Measurements from ENCODE around the gene TMEM229A.
"Not testable (repeated sequence)": the region's sequence is repeated elsewhere in the genome, so short reads cannot be mapped to it uniquely, and the experiment has no call there.

Gene TMEM229A

DNA sequence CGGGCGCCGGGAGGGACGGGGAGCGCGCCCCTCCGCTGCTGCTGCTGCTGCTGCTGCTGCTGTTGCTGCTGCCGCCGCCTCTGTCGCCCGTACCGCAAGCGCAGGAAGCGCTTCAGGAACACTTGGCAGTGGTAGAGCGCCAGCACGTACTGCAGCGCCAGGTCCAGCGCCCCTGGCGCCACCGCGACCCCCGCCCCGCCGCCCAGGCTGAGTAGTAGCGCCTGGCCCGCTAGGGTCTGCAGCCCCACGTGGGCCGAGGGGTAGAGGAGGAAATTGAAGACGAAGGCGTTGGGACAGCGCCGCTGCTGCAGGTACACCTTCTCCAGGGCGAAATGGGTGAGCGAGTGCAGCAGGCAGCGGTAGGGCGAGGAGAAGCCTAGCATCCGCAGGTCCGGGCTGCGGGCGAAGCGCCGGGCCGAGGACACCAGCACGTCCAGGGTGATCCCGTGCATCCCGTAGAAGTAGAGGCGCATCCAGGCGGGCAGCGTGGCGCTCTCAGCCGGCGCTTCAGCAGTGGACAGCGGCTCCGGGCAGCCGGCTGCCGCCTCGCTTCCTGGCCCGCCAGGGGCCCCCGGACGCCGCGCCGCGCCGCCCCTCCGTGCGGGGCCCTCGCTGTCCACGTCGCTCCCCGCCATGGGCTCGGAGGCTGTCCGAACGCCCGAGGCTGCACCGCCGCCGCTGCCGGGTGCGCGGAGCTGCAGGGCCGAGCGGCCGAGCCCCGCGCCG is at the start of gene TMEM229A:
Gene TMEM229A (minus strand): TSS at position 699 of the 726 bp plus-strand sequence. CDS start 64 bp downstream, at position 635.
- peak; percentile 50 for DNase-seq (ENCODE audit: low spot score)
- in situ Hi-C loops (cut with MboI; ENCODE audit: low sequenced_read_pairs, unreplicated experiment): no loop called here
- TF ChIP-seq, protein P1, sequence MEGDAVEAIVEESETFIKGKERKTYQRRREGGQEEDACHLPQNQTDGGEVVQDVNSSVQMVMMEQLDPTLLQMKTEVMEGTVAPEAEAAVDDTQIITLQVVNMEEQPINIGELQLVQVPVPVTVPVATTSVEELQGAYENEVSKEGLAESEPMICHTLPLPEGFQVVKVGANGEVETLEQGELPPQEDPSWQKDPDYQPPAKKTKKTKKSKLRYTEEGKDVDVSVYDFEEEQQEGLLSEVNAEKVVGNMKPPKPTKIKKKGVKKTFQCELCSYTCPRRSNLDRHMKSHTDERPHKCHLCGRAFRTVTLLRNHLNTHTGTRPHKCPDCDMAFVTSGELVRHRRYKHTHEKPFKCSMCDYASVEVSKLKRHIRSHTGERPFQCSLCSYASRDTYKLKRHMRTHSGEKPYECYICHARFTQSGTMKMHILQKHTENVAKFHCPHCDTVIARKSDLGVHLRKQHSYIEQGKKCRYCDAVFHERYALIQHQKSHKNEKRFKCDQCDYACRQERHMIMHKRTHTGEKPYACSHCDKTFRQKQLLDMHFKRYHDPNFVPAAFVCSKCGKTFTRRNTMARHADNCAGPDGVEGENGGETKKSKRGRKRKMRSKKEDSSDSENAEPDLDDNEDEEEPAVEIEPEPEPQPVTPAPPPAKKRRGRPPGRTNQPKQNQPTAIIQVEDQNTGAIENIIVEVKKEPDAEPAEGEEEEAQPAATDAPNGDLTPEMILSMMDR (IDR thresholded peaks at IDR 0.05; ENCODE audit: borderline replicate concordance, control extremely low read depth, extremely low read depth, insufficient read depth, missing control alignments): no peak

DNA sequence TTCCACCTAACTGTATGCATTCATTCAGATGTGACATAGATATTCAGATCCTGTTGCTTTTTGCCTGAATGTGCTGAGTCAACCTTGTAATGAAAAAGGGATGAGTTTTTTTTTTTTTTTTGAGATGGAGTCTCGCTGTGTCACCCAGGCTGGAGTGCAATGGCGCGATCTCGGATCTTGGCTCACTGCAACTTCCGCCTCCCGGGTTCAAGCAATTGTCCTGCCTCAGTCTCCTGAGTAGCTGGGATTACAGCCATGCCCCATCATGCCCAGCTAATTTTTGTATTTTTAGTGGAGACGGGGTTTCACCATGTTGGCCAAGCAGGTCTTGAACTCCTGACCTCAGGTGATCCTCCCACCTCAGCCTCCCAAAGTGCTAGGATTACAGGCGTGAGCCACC is 49.4 kb upstream of the TMEM229A start:
- in situ Hi-C loops (cut with MboI; ENCODE audit: low sequenced_read_pairs, unreplicated experiment); DNase-seq (ENCODE audit: low spot score): not testable (repeated sequence)

DNA sequence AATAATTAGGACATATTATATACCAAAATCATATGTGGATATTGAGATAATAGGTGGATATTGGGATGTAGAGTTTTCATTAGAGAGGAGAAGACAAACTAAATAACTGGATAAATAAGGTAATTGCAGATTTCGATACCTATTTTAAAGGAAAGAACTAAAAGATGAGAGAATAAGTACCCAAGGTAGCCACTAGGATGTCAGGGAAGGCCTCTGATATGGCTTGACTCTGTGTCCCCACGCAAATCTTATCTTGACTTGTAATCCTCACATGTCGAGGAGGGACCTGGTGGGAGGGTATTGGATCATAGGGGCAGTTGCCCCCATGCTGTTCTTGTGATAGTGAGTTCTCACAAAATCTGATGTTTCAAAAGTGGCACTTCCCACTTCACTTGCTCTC is 44.7 kb upstream of the TMEM229A start:
- no peak for DNase-seq (ENCODE audit: low spot score)
- TF ChIP-seq, protein P1 (IDR thresholded peaks at IDR 0.05; ENCODE audit: borderline replicate concordance, control extremely low read depth, extremely low read depth, insufficient read depth, missing control alignments): no peak
- in situ Hi-C loops (cut with MboI; ENCODE audit: low sequenced_read_pairs, unreplicated experiment): no loop called here

DNA sequence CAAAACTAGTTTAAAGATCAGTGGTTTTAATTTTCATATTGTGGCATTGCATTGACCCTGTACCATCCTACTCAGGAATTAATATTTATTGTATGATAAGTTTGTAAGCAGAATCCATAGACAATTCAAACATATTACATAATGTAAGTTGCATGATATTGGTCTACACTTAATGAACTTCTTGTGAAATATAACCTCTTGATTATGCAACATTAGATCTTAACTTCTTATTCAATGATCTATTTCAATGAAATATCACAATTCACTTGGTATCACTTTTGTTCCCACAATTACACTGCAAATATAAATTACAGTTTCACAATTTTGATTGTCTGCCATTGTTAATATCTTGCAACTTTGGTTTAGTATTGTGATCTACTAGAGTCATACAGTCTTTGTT is 44.0 kb upstream of the TMEM229A start:
- TF ChIP-seq, protein P1 (IDR thresholded peaks at IDR 0.05; ENCODE audit: borderline replicate concordance, control extremely low read depth, extremely low read depth, insufficient read depth, missing control alignments): no peak
- in situ Hi-C loops (cut with MboI; ENCODE audit: low sequenced_read_pairs, unreplicated experiment): no loop called here
- no peak for DNase-seq (ENCODE audit: low spot score)

DNA sequence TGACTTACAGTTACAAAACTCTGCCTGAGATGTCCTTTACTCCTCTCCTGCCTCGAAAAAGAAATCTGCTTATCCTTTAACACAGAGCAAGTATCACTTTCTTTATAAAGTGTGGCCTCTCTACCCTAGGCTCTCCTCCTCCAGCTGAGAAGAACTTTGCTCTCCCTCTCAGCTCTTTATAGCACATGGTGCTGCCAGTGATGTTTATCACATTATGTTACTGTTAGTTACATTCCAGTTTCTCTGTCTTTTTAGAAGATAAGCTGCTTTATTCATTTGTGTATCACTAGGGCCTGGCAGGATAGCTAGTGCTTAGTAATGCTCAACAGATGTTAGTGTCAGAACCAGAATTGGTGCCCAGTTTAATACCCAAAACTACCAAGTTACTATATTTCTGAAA is 41.1 kb upstream of the TMEM229A start:
- in situ Hi-C loops (cut with MboI; ENCODE audit: low sequenced_read_pairs, unreplicated experiment): no loop called here
- DNase-seq (ENCODE audit: low spot score): no peak
- TF ChIP-seq, protein P1 (IDR thresholded peaks at IDR 0.05; ENCODE audit: borderline replicate concordance, control extremely low read depth, extremely low read depth, insufficient read depth, missing control alignments): no peak

DNA sequence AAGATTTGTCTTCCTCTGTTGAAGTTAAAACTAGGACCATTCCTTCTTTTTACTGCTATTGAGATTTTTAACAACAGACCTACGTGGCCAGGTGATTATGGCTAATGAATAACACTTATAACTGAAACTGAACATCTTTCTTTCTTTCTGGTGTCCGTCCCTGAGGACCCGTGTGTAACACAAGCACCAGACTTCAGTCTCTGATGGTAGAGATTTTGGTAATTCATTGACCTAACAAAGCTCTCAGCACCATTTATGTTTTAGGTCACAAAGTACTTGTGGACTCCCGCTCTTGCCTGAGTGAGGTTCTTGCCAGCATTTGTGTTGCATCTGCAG is 40.4 kb upstream of the TMEM229A start:
- no peak for DNase-seq (ENCODE audit: low spot score)
- TF ChIP-seq, protein P1 (IDR thresholded peaks at IDR 0.05; ENCODE audit: borderline replicate concordance, control extremely low read depth, extremely low read depth, insufficient read depth, missing control alignments): no peak
- in situ Hi-C loops (cut with MboI; ENCODE audit: low sequenced_read_pairs, unreplicated experiment): no loop called here

DNA sequence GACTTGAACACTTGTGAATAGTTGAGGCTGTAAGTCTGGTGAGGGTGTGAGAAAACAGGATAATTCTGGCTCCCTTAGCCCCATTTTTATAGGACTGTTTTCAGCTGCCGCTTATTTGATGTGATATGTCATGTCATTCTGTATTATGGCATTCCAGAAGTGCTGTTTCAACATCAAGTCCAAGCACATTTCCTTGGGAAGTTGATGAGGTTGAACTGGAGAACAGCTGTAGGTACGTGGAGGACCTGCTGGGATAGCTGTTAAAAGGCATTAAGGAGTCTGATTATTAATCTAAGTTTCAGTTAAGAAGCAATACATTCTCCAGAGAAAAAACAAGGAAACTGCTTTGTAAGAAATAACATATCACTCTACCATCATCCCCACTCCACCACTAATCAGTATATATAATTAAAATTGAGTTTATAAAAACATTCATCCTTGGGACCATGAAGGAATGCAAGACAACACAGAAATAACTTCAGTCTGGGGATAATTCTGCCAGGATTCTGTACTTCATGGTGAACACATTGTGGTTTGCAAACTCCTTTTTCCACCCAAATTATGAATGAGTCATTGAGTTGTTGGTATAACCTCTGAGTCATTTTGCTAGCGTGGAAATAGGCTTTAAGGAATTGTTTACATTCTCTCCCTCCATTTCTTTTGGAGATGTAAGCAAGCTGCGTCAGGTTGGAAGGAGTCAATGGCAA is 39.9 kb upstream of the TMEM229A start:
- TF ChIP-seq, protein P1 (IDR thresholded peaks at IDR 0.05; ENCODE audit: borderline replicate concordance, control extremely low read depth, extremely low read depth, insufficient read depth, missing control alignments): no peak
- DNase-seq (ENCODE audit: low spot score): no peak
- in situ Hi-C loops (cut with MboI; ENCODE audit: low sequenced_read_pairs, unreplicated experiment): no loop called here

All from GM13976 (cell line).